Smooth muscle cell of the coronary artery (primary cell): ENCODE data around the gene RAB11FIP4. TPM values are rescaled to one million over a fixed set of nuclear protein-coding genes. Genes with fewer than 3 reads are reported as not detected.

Experiments
- total RNA-seq: library from RNA; depleted of rRNA; stranded (reverse); fragments of >200 nt; gene quantifications from 2 replicates; pipeline ENCODE4 v1.2.3, GENCODE V29; 2014; ENCODE audit warnings: low replicate concordance

Gene RAB11FIP4
- 0.15 and 18.3 TPM in 2 replicates for total RNA-seq

GRCh38 chr17:31391496-31391949 is at the start of gene RAB11FIP4:
RAB11FIP4 (plus strand) TSS chr17:31391675; CDS start chr17:31391853, 178 bp downstream.

Other genes starting within 250 kb of the RAB11FIP4 start
- 11.0 TPM in 1 of 2 replicates, not detected in the other for gene OMG, start 94.4 kb upstream of the RAB11FIP4 start, total RNA-seq
- gene EVI2B, start 77.6 kb upstream of the RAB11FIP4 start, total RNA-seq, result 0.59 TPM in 1 of 2 replicates, not detected in the other
- 0.45 and 42.9 TPM in 2 replicates for gene EVI2A, start 70.1 kb upstream of the RAB11FIP4 start, total RNA-seq